ENCODE measurements around the gene SCGB1D1.
"Not testable (repeated sequence)": the region's sequence is repeated elsewhere in the genome, so short reads cannot be mapped to it uniquely, and the experiment has no call there.

SCGB1D1 gene

DNA sequence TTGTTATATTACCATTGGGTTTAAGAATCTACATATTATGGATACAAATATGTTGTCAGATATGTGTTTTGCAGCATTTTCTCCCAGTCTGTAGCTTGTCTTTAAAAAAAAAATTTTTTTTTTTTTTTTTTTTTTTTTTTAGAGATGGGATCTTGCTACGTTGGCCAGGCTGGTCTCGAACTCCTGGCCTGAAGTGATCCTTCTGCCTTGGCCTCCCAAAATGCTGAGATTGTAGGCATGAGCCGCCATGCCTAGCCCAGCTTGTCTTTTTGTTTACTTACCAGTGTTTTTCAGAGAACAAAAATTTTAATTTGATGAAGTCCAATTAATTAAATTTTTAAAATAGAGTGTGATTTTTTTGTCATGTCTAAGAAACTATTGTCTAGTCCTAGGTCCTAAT is 36.4 kb upstream of the SCGB1D1 start:
- no peak overlapping the region for H3K4me3 ChIP-seq (ENCODE audit: low read depth, low read length)
- no peak for DNase-seq (ENCODE audit: low read depth)

- DNase-seq (ENCODE audit: low read depth) = no peak
- H3K4me3 ChIP-seq (ENCODE audit: low read depth, low read length) = no peak overlapping the region
Measured at GRCh38 chr11:62157603-62158002, 32.4 kb upstream of the SCGB1D1 start.

DNA sequence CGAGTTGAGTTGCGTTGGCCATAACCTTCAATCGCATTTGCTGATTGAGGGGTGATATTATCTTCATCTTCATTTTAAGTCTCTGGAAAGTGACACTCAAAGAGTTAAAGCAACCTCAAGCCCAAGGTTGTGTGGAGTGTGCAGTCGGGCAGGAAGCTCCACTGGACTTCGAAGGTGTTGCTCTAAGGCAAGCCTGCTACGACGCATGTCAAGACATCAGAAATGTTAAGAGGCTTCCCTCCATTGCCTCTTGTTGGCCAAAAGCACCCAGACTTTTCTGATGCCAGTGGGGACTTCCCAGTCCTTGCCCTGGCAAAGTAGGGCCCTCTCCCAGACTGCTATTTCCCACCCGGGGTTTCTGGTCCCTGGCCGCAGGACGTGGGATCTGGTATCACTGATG is 23.6 kb upstream of the SCGB1D1 start:
- DNase-seq (ENCODE audit: low read depth) = no peak
- H3K4me3 ChIP-seq (ENCODE audit: low read depth, low read length) = no peak overlapping the region

DNA sequence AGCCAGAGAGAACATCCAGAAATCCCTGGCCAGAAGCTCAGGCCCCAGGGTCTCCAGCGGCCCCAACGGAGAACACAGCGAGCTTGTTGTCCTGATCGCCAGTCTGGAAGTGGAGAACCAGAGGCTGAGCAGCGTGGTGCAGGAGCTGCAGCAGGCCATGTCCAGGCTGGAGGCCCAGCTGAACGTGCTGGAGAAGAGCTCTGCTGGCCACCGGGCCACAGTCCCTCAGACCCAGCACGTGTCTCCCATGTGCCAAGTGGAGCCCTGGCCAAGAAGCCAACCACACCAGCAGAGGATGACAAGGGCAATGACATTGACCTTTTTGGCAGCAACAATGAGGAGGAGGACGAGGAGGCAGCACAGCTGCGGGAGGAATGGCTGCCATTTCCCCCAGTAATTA is 20.6 kb upstream of the SCGB1D1 start:
- H3K4me3 ChIP-seq (ENCODE audit: low read depth, low read length) = no peak overlapping the region
- no peak for DNase-seq (ENCODE audit: low read depth)

GRCh38 chr11:62169935-62170334 is 20.1 kb upstream of the SCGB1D1 start:
- no peak for DNase-seq (ENCODE audit: low read depth)
- H3K4me3 ChIP-seq (ENCODE audit: low read depth, low read length) = no peak overlapping the region

DNA sequence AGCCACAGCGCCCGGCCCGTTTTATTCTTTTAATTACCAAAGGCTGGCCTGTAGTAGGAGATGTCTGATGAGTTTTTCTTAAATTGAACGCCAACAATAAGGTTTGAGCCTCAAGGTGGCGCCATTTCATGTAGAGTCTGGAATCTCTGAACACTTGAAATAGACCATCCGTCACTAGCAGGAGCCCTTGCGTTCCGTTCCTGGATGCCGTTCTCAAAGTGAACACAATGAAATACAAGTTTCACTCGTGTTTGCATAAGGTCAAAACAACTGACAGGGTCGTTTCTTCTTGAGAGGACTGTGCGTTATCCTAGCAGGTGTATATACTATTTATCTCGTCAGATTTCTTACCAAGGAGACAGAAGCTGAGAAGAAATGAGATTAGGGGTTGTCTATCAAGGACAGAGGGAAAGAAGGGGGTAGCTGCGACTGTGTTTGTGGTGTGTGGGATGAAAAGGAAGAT is 18.7 kb upstream of the SCGB1D1 start:
- DNase-seq (ENCODE audit: low read depth) = peak; percentile 28
- H3K4me3 ChIP-seq (ENCODE audit: low read depth, low read length) = no peak overlapping the region

DNA sequence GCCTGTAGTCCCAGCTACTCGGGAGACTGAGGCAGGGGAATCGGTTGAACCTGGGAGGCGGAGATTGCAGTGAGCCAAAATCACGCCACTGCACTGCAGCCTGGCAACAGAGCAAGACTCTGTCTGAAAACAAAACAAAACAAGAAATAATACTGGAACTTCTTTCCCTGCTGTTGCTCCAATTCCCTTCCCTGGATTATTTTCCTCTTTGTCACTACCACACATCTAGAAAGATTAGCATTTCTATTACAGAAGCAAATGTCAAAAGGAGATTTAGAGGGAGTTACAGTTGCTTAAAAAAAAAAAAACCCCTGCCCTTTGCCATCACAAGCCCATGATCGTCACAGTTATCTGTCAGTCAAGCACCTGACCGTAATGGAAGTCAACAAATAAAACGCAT is 17.7 kb upstream of the SCGB1D1 start:
- H3K4me3 ChIP-seq (ENCODE audit: low read depth, low read length) = no peak overlapping the region

GRCh38 chr11:62176766-62177165 is 13.2 kb upstream of the SCGB1D1 start:
- DNase-seq (ENCODE audit: low read depth) = no peak
- no peak overlapping the region for H3K4me3 ChIP-seq (ENCODE audit: low read depth, low read length)

More for the DNA sequence above, 17.7 kb upstream of the SCGB1D1 start:
- no peak for DNase-seq (ENCODE audit: low read depth)

DNA sequence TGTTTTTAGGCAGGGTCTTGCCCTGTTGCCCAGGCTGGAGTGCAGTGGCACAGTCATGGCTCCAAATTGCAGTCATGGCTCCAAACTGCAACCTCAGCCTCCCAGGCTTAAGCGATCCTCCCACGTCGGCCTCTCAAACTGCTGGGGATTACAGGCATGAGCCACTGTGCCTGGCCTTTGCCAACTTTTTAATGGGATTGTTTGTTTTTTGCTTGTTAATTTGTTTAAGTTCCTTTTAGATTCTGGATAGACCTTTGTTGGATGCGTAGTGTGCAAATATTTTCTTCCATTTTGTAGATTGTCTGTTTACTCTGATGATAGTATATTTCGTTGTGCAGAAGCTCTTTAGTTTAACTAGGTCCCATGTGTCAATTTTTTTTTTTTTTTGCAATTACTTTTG is 10.0 kb upstream of the SCGB1D1 start:
- no peak overlapping the region for H3K4me3 ChIP-seq (ENCODE audit: low read depth, low read length)
- DNase-seq (ENCODE audit: low read depth) = no peak

DNA sequence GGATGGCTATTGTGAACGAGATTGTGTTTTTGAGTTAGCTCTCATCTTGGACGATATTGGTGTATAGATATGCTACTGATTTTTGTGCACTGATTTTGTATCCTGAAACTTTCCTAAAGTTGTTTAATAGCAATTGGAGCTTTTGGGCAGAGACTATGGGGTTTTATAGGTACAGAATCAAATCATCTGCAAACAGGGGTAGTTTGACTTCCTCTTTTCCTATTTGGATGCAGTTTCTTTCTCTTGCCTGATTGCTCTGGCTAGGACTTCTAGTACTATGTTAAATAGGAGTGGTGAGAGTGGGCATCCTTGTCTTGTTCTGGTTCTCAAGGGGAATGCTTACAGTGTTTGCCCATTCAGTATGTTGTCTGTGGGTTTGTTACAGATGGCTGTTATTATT is 8.9 kb upstream of the SCGB1D1 start:
- no peak for DNase-seq (ENCODE audit: low read depth)
- no peak overlapping the region for H3K4me3 ChIP-seq (ENCODE audit: low read depth, low read length)

- no peak for DNase-seq (ENCODE audit: low read depth)
- no peak overlapping the region for H3K4me3 ChIP-seq (ENCODE audit: low read depth, low read length)
Measured at GRCh38 chr11:62182147-62182891, 7.7 kb upstream of the SCGB1D1 start.

GRCh38 chr11:62186195-62186594 is 3.8 kb upstream of the SCGB1D1 start:
- DNase-seq (ENCODE audit: low read depth) = no peak
- H3K4me3 ChIP-seq (ENCODE audit: low read depth, low read length) = no peak overlapping the region

- no peak for DNase-seq (ENCODE audit: low read depth)
- no peak overlapping the region for H3K4me3 ChIP-seq (ENCODE audit: low read depth, low read length)
Measured at GRCh38 chr11:62193952-62194351, 3.9 kb downstream of the SCGB1D1 start.

DNA sequence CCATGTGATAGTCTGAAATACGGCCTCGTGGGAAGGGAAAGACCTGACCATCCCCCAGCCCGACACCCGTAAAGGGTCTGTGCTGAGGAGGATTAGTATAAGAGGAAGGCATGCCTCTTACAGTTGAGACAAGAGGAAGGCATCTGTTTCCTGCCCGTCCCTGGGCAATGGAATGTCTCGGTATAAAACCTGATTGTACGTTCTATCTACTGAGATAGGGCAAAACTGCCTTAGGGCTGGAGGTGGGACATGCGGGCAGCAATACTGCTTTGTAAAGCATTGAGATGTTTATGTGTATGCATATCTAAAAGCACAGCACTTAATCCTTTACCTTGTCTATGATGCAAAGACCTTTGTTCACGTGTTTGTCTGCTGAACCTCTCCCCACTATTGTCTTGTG is 5.0 kb downstream of the SCGB1D1 start:
- H3K4me3 ChIP-seq (ENCODE audit: low read depth, low read length); DNase-seq (ENCODE audit: low read depth): not testable (repeated sequence)

DNA sequence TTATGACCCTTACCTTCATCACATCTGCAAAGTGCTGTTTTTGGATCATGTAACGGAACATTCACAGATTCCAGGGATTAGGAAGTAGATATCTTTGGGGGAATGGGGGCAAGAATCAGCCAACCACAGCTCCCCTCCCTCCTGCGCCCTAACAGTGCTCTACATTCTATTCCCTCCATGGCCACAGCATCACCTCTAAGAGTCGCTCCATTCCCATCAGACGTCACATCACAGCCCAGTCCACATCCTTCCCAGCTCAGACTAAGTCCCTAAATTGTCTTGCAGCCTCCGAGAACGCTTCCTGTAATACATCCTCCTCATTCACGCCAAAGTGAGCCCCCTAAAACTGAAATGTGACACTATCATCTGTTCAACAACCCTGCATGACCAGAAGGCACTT is 5.9 kb downstream of the SCGB1D1 start:
- no peak for DNase-seq (ENCODE audit: low read depth)
- H3K4me3 ChIP-seq (ENCODE audit: low read depth, low read length) = no peak overlapping the region

- DNase-seq (ENCODE audit: low read depth) = not testable (repeated sequence)
Measured at GRCh38 chr11:62197400-62197799, 7.4 kb downstream of the SCGB1D1 start.

GRCh38 chr11:62201376-62201775 is 11.4 kb downstream of the SCGB1D1 start:
- H3K4me3 ChIP-seq (ENCODE audit: low read depth, low read length) = no peak overlapping the region
- no peak for DNase-seq (ENCODE audit: low read depth)

More at GRCh38 chr11:62197400-62197799, 7.4 kb downstream of the SCGB1D1 start:
- H3K4me3 ChIP-seq (ENCODE audit: low read depth, low read length) = not testable (repeated sequence)

DNA sequence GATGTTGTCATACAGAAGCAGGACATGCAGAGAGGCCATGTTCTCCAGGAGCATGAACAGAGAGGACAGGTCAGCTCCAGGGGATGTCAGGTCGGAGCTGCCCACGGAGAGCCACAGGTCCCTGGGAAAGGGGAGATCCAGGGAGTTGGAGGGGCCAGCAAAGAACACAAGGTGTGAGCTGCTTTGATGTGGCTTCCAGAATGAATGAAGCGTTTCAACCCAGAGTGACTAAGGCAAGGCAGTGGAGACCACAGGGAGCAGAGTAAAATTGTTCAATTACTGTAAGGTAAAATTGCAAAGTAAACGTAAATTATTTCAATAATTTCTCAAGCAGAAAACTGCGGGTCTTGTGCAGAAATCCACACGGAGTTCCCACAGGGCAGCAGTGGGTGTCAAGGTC is 12.9 kb downstream of the SCGB1D1 start:
- DNase-seq (ENCODE audit: low read depth) = no peak
- H3K4me3 ChIP-seq (ENCODE audit: low read depth, low read length) = no peak overlapping the region

- DNase-seq (ENCODE audit: low read depth) = no peak
- no peak overlapping the region for H3K4me3 ChIP-seq (ENCODE audit: low read depth, low read length)
Measured at GRCh38 chr11:62204430-62204829, 14.4 kb downstream of the SCGB1D1 start.

- H3K4me3 ChIP-seq (ENCODE audit: low read depth, low read length) = no peak overlapping the region
- no peak for DNase-seq (ENCODE audit: low read depth)
Measured at GRCh38 chr11:62205441-62205840, 15.4 kb downstream of the SCGB1D1 start.

DNA sequence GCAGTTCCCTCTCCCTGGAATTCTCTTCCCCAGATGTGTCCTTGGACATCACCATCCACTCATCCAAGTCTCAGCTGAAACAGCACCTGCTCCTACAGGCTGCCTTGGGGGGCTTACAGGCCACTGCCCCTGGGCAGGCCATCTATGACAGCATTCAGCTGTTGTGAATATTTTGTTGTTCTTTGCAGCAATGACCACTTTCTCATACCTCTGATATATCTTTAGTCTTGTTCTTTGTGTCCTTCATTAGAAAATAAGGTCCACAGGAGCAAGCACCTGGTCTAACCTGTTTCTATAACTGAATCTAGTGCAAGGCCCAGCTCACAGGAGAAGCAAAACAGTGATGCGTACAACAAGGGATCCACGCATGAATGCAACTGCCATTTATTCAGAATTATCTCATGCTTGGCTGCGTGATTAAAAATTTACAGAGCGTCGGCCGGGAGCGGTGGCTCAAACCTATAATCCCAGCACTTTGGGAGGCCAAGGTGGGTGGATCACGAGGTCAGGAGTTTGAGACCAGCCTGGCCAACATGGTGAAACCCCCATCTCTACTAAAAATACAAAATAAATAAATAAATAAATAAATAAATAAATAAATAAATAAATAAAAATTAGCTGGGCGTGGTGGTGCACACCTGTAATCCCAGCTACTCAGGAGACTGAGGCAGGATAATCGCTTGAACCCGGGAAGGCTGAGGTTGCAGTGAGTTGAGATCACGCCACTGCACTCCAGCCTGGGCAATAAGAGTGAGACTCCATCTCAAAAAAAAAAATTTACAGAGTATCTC is 16.5 kb downstream of the SCGB1D1 start:
- not testable (repeated sequence) for H3K4me3 ChIP-seq (ENCODE audit: low read depth, low read length); DNase-seq (ENCODE audit: low read depth)

All from skeletal muscle cell (primary cell).